Stimulated activated CD8-positive, alpha-beta memory T cell treated with anti-CD3 and anti-CD28 coated beads, Interleukin-15, amount 100 ng/mL, for 4 hours (primary cell): Measurements from ENCODE around the gene ITGAE.

Experiments
- DNase-seq, 2 donors: peaks; one replicate each; pipeline ENCODE4 v3.0.0-alpha.2; 2020; ENCODE audit warnings: low read depth in 2 of 2

ITGAE gene

DNA sequence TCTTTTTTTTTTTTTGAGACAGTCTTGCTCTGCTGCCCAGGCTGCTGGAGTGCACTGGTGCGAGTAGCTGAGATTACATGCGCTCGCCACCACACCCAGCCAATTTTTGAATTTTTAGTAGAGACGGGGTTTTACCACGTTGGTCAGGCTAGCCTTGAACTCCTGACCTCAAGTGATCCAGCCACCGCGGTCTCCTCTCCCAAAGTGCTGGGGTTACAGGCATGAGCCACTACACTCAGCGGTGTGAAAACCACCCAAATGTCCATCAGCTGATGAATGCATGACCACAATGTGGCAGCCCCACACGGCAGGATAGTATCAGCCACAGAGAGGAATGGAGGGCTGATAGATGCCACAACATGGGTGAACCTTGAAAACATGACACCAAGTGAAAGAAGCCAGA lies 107.2 kb downstream of the ITGAE start:
- DNase-seq = peak in 1 of 2 donors; percentile 20

- no peak for DNase-seq
Observed at GRCh38 chr17:3693141-3693540, 107.8 kb downstream of the ITGAE start.

DNA sequence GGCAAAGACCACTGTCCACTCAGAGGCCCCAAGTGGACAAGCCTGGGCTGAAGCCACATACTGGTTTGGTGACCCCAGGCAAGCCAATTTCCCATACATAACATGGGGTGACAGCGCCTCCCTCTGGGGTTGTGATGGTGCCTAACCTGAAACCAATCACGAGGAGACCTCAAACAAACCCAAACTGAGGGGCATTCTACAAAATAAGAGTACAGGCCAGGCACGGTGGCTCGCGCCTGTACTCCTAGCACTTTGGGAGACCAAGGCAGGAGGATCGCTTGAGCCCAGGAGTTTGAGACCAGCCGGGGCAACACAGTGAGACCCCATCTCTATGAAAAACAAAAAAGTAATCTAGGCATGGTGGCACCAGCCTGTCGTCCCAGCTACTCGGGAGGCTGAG lies 108.6 kb downstream of the ITGAE start:
- no peak for DNase-seq

- DNase-seq = no peak
Observed at GRCh38 chr17:3691617-3692067, 109.3 kb downstream of the ITGAE start.

DNA sequence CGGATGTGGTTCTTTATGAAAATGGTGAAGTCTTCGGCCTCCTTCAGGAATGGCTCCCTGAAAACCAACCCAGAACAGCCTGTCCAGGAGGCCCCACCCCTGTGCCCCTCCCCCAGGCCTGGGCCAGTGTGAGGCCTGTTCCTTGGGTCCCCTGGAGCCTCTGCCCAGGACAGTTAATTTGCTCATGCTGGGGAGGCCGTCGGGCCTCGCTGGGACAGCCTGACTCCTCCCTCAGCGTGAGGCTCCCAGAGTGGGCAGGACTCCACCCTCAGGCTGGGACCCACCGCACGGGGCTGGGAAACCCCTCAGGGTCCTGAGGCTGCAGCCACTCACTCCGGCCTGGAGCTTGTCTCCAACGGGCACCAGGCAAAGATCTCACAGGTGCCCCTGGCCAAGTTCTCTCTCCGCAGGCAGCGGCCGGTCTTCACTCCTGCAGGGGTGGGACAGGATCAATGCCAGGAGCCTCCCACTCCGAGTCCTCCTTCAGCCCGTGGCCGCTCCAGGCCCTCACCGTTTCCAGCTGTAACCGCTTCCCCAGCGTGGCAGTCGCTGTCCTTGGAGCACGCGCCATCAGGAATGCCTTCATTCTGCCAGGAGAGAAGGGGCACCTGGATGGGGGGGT lies 110.8 kb downstream of the ITGAE start:
- DNase-seq = no peak

DNA sequence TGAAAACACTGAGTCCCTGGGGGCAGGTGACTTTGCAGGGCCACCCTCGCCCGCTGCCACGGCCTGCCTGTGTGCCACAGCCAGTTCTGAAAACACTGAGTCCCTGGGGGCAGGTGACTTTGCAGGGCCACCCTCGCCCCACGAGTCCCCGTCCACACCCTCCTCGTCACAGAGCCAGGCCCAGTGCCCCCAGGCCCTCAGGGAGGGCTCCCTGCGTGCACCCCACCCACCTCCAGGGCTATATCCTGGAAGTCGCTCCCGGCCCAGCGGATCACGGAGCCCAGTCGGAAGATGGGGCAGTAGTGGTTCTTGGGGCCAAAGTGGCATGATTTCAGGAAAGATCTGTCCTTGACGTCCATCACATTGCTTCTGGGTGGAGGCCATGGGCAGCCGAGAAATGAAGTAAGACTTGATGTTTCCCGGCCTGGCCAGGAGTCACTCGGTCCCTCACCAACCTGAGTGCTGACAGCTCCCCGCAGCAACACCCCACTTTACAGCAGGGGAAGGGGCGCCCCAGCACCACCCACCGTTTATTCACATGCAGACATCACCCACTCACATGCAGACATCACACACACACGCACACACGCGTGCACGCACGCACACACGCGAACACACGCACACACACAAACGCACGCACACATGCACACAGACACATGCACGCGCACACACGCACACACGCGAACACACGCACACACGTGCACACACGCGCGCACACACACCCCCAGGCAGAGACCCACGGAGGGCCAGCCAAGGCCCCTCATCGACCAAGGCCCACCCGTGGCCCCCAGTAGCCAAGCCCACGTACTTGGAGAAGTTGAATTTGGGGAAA lies 111.5 kb downstream of the ITGAE start:
- no peak for DNase-seq

- DNase-seq = no peak
Observed at GRCh38 chr17:3688852-3689261, 112.1 kb downstream of the ITGAE start.

GRCh38 chr17:3688027-3688553 lies 112.9 kb downstream of the ITGAE start:
- no peak for DNase-seq

GRCh38 chr17:3685174-3685573 lies 115.8 kb downstream of the ITGAE start:
- no peak for DNase-seq

GRCh38 chr17:3683054-3683511 lies 117.9 kb downstream of the ITGAE start:
- DNase-seq = no peak

GRCh38 chr17:3682033-3682432 lies 119.0 kb downstream of the ITGAE start:
- DNase-seq = no peak

DNA sequence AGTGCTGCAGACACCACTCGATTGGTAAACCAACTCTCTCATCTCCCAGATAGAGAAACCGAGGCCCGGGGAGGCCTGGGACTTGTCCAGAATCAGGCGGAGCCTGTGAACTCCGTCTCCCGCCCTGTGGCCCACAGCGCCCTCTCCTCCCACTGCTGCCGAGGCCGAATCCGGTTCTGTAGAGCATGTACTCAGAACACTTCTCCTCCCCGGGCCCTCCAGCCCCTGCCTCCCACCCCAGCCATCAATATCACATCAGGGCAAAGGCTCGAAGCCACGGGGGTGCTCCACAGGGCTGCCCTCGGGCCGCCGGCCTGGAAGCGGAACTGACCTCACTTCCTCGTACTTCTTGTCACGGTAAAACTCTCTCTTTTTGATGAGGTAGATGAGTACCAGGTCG lies 119.4 kb downstream of the ITGAE start:
- no peak for DNase-seq

DNA sequence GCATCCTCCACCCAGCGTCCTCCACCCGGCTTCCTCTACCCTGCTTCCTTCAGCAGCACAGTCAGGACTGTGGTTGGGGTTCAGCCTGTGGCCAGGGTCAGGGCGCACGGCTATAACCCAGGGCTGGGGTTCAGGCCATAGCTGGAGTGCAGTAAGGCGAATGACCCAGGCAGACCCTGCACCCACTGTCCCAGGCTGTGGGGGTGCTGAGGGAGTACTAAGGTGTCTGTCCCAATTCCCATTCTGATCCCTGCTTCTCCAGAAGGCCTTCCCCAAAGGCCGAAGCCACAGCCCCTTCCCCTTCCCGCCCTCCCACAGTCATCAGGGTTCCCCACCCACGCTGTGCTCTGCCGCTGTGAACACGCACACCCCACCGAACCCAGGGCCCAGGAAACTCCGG lies 119.9 kb downstream of the ITGAE start:
- DNase-seq = no peak

DNA sequence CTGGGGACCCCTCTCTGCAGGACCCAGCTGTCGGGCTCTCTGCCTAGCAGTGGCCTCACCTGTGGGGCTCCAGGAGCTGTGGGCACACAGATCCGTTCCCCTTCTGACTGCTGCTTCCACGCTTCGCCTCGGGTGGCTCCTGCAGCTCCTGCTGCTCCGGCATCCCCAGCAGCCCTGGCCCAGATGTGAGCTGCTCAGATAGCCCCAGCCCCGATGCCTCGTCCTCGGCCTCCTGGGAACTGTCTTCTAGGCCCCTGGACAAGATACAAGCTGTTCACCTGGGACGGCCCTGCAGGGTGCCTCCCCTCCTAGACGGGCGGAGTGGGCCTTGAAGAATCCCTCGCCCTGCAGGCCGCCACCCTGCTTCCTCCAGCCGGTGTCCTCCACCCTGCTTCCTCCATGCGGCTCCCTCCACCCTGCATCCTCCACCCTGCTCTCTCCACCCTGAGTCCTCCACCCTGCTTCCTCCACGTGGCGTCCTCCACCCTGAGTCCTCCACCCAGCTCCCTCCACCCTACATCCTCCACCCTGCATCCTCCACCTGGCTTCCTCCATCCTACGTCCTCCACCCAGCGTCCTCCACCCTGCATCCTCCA lies 121.4 kb downstream of the ITGAE start:
- no peak for DNase-seq

DNA sequence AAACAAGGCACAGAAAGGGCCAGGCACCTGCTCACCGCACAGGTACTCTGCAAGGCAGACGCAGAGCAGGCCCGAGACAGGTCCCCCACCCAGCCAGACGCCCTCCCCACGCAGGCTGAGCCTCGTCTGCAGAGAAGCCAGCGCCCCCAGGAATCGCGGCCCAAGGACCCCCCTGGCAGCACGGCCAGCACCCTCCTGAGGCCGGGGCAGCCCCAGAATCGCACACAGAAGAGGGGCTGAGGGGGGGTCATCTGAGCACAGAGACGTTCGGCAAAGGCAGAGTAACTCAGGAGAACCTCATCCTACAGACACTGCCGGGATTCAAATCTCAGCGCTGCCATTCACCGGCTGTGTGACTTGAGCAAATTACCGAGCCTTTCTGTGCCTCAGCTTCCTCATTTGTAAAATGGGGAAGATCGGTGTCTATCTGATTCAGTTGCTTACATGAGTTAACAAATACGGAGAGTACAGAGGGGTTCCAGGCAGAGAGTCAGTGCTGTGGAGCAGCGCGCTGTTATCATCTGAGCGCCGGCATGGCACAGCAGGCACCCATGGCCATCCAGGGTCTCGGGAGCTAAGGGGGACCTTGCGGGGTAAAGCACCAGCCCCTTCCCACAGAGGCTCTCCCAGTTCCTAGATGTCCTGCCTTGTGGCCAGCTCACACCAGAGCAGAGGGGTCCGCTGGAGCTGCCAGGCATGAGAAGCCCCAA lies 122.0 kb downstream of the ITGAE start:
- DNase-seq = no peak

GRCh38 chr17:3678095-3678820 lies 122.7 kb downstream of the ITGAE start:
- no peak for DNase-seq

- no peak for DNase-seq
Observed at GRCh38 chr17:3675886-3676285, 125.1 kb downstream of the ITGAE start.

DNA sequence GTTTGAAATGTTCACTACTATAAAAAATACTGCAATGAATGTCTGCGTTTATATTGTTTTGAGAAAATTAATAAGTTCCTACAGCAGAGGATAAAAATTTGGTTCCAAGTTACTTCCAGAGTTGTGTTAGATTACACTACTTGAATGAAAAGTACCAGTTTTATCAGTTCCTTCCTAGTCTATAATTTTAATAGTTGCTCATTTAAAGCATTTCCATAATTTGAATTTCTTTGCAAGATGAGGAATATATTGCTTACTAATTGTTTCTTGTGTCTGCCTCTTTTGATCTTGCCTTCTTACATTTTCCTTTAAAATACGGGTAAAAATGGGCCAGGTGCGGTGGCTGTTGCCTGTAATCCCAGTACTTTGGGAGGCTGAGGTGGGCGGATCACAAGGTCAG lies 128.4 kb downstream of the ITGAE start:
- DNase-seq = no peak

GRCh38 chr17:3669548-3669947 lies 131.4 kb downstream of the ITGAE start:
- DNase-seq = no peak

- DNase-seq = no peak
Observed at GRCh38 chr17:3669085-3669347, 132.0 kb downstream of the ITGAE start.

DNA sequence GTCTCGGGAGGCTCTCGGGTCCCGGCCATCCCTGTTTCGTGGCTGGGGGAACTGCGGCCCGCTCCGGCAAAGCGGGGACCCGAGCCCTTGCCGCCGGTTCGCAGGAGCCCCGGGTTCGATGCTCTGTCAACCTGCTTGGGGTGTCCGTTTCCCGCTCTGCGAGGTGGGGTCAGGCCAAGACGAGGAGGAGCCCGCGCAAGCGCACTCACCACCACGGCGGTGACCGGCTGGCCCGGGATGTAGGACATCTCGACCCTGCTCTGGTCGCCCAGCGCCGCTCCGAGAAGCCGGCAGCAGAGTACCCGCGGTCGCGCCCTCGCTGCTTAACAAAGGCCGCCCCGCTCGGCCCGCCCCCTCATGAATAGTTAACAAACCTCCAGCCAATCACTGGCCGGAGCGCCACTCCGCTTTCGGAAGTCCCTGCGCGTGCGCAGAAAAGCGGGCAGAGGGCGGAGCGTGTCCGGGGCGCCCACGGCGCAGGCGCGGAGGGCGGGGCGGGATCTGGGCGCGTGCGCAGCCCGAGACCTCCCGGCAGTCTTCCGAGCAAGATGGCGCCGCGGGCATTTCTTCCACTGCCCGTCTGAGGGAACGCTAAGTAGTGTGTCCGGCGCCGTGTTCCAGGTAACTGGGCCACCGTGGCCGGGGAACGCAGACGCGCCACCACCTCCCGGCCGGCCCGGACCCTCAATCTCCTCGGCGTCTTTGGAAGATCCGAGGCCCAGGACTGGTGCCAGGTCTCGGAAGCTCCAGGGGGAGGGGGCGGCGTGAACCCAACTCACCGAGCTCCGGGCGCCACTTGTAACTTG lies 132.5 kb downstream of the ITGAE start, which contains the start of the genes EMC6 and TAX1BP3:
Gene EMC6, plus strand, starts transcription at position 534 of the 806 bp plus-strand sequence. CDS start 335 bp downstream, outside the sequence.
Gene TAX1BP3, minus strand, starts transcription at position 300 of the 806 bp plus-strand sequence. Its CDS starts 52 bp downstream, at position 248.
- peak; percentile 94 to 99 for DNase-seq
